NCI-H1105 treated with DMSO at 0.1 percent for 48 hours (cell line): ENCODE results near the gene SLC3A2.

Experiments
- DNase-seq: peaks from one replicate; lab custom pipeline; 2025; lab: John Stamatoyannopoulos, UW

Gene SLC3A2

GRCh38 chr11:62911137-62912130, 30.7 kb downstream of the SLC3A2 start:
- no peak for DNase-seq

- DNase-seq, result no peak
Observed at GRCh38 chr11:62912268-62912667, 31.6 kb downstream of the SLC3A2 start.

- DNase-seq, result no peak
Observed at GRCh38 chr11:62914416-62914815, 33.7 kb downstream of the SLC3A2 start.

- no peak for DNase-seq
Observed at GRCh38 chr11:62917906-62918502, 37.3 kb downstream of the SLC3A2 start.

GRCh38 chr11:62918531-62918930, 37.8 kb downstream of the SLC3A2 start:
- DNase-seq, result no peak

GRCh38 chr11:62919476-62919875, 38.8 kb downstream of the SLC3A2 start:
- DNase-seq, result no peak

- DNase-seq, result no peak
Observed at GRCh38 chr11:62919898-62920640, 39.4 kb downstream of the SLC3A2 start.

- peak; percentile 38 for DNase-seq
Observed at GRCh38 chr11:62921201-62921572, 40.5 kb downstream of the SLC3A2 start, which contains the start of gene CHRM1. Gene CHRM1 (minus strand): TSS chr11:62921363. CDS start chr11:62911100, 10,263 bp downstream.

GRCh38 chr11:62921573-62922188, 41.0 kb downstream of the SLC3A2 start:
- DNase-seq, result peak; percentile 56

GRCh38 chr11:62922189-62922589, 41.5 kb downstream of the SLC3A2 start:
- DNase-seq, result no peak

- peak; percentile 16 for DNase-seq
Observed at GRCh38 chr11:62922653-62923431, 42.1 kb downstream of the SLC3A2 start.

- DNase-seq, result peak; percentile 18
Observed at GRCh38 chr11:62923601-62924411, 43.1 kb downstream of the SLC3A2 start.

- no peak for DNase-seq
Observed at GRCh38 chr11:62925308-62925707, 44.6 kb downstream of the SLC3A2 start.

GRCh38 chr11:62925745-62926679, 45.3 kb downstream of the SLC3A2 start:
- DNase-seq, result no peak

- DNase-seq, result no peak
Observed at GRCh38 chr11:62926680-62927455, 46.2 kb downstream of the SLC3A2 start.

- DNase-seq, result no peak
Observed at GRCh38 chr11:62928011-62928410, 47.3 kb downstream of the SLC3A2 start.

GRCh38 chr11:62930157-62930556, 49.5 kb downstream of the SLC3A2 start:
- DNase-seq, result peak; percentile 63

GRCh38 chr11:62930666-62931065, 50.0 kb downstream of the SLC3A2 start:
- no peak for DNase-seq
